Subcutaneous abdominal adipose tissue (tissue), 5 donors: ENCODE measurements around the gene ELP4.

Experiments
- H3K27ac ChIP-seq: one replicate; pipeline ENCODE4 v1.7.0; 2013; ENCODE audit warnings: low read depth, mild to moderate bottlenecking, inconsistent platforms, low read length, moderate library complexity
- H3K27me3 ChIP-seq, 5 donors: one replicate each; pipeline ENCODE4 v1.7.0; 2013; ENCODE audit warnings: low read length in 5 of 5, inconsistent platforms in 1 of 5; ENCODE audit not compliant: control insufficient read depth in 5 of 5, insufficient read depth in 4 of 5
- H3K36me3 ChIP-seq, 5 donors: one replicate each; pipeline ENCODE4 v1.7.0; 2013; ENCODE audit warnings: low read length in 5 of 5; ENCODE audit not compliant: control insufficient read depth in 5 of 5, insufficient read depth in 5 of 5
- H3K4me1 ChIP-seq, 5 donors: one replicate each; pipeline ENCODE4 v1.7.0; 2013; ENCODE audit warnings: low read length in 5 of 5, mild to moderate bottlenecking in 3 of 5, moderate library complexity in 1 of 5; ENCODE audit not compliant: control insufficient read depth in 5 of 5, insufficient read depth in 5 of 5
- H3K4me3 ChIP-seq, 5 donors: one replicate each; pipeline ENCODE4 v1.7.0; 2013; ENCODE audit warnings: low read length in 5 of 5, low read depth in 1 of 5
- H3K9ac ChIP-seq, 5 donors: one replicate each; pipeline ENCODE4 v1.7.0; 2013; ENCODE audit warnings: low read length in 5 of 5, mild to moderate bottlenecking in 4 of 5, moderate library complexity in 3 of 5
- H3K9me3 ChIP-seq, 5 donors: one replicate each; pipeline ENCODE4 v1.7.0; 2013; ENCODE audit warnings: low read length in 5 of 5; ENCODE audit not compliant: control insufficient read depth in 5 of 5
- donor health status: healthy.
- donor health status: healthy.
- donor health status: healthy.
- donor health status: healthy.
- donor health status: healthy.

Gene ELP4

DNA sequence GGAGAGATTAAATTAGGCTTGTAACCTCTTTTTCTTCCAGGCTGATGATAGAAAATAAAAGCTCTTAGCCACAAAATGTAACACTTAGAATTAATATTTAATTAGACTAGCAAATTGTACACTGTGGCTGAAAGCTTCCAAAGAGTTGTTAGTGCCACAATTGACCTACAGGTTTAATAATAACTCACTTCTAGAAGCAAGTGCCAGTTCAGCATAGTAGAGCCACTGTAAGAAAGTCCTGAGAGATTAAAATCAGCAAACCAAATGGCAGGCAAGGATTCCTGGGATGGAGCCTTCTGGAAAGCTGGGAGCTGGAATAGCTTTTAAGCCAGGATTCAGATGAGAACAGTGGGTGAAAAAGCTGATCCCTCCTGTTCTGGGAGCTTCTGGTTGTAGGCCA, 131.0 kb downstream of the ELP4 start:
- H3K4me1 ChIP-seq = peaks cover 0 to 7% (median 3%) of the 10 kb centered on the region in 5 donors
- H3K9me3 ChIP-seq = no peaks in the 10 kb centered on the region
- no peak overlapping the region for H3K9ac ChIP-seq
- H3K27me3 ChIP-seq = no peaks in the 10 kb centered on the region
- H3K36me3 ChIP-seq = no peaks in the 10 kb centered on the region
- no peak overlapping the region for H3K4me3 ChIP-seq
- no peak overlapping the region for H3K27ac ChIP-seq

DNA sequence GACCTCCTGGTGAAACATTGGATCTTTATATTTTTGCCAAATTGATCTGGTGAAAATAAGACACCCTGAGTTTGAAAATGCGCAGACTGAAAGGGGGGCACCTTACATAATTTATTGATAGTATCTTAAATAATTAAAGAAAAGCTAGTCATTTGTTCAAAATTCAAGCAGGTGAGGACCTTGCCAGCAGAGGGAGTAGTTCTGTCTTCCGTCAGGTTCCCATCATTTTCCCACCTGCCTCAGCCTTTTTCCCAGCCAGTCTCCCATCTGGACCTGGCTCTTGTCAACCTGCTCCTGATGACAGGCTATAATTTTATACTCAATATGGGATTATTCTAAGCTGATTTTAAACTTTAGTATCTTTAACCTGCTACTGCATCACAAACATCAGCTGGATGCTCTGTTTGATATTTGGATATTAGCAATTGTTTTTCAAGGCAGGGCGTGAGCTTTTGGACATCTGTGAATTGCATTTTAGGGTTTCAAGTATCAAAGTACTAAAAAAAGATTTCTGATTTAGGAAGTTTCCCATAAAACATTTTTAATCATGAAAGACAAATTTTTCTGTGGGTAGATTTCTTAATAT, 132.0 kb downstream of the ELP4 start:
- Histone ChIP-seq H3K4me1 (peaks cover 0 to 13% (median 3%) of the 10 kb centered on the region in 5 donors), H3K4me3 (no peak overlapping the region), H3K9ac (no peak overlapping the region), H3K36me3 (no peaks in the 10 kb centered on the region), H3K27ac (no peak overlapping the region), H3K27me3 (no peaks in the 10 kb centered on the region), H3K9me3 (no peaks in the 10 kb centered on the region)

DNA sequence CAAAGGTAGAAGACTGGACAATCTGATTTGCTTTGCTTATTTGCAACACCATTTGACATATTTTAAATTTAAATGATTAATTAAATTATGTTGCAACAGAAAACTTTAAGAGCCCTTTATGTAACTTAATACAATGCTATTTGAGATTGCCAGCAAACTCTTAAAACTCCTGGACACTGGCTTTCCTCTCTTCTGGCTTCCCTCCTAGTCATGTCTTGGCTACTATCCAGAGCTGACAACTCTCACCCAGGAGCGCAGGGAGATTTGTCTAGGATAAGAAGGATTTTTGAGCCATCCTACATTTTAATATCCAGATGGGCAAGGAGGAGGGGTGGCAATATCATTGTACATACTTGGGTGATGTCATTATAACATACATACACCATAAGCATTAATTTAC, 134.3 kb downstream of the ELP4 start:
- H3K9ac ChIP-seq = no peak overlapping the region
- H3K9me3 ChIP-seq = no peaks in the 10 kb centered on the region
- no peaks in the 10 kb centered on the region for H3K27me3 ChIP-seq
- H3K27ac ChIP-seq = no peak overlapping the region
- H3K4me1 ChIP-seq = peaks cover 0 to 13% (median 3%) of the 10 kb centered on the region in 5 donors
- H3K4me3 ChIP-seq = no peak overlapping the region
- H3K36me3 ChIP-seq = peaks cover 0 to 6% (median 3%) of the 10 kb centered on the region in 5 donors

DNA sequence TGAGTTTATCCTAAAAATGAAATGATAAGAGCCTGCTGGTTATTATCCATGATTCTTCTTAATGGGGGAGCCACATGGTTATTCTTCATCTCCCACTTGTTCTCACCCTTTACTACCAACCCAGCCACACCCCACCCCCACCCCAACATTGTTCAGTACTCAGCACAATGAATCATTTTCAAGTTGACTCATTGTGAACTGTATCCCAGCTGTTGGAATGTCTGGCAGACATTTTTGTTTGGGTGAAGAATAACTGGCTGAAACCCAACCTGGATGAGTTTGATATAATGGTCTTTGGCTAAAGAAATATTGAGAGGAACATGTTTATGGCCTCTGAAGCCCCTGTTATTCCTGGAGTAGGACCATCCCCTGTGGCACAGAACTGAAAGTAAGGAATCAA, 136.2 kb downstream of the ELP4 start:
- Histone ChIP-seq H3K27ac (no peak overlapping the region), H3K27me3 (no peaks in the 10 kb centered on the region)

DNA sequence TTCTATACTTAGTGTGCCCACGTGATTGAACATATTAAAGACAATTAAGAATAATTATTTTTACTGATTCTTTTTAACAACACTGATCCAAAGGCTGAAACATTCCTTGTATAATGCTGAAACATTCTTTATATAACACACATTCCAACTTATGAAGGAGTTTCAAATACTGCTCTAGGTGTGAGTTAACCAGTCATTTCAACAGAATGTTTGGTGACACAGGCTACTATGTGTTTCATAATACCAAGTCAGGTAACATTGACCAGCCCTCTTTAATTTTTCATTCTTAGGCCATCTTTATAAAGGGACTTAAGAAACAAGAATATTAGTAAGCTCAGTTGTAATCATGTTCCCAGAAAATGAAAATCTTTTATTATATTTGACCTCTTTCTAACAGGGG, 136.6 kb downstream of the ELP4 start:
- H3K4me1 ChIP-seq = peaks cover 0 to 13% (median 3%) of the 10 kb centered on the region in 5 donors
- H3K9me3 ChIP-seq = no peaks in the 10 kb centered on the region
- no peak overlapping the region for H3K9ac ChIP-seq
- H3K4me3 ChIP-seq = no peak overlapping the region
- no peak overlapping the region for H3K27ac ChIP-seq
- H3K27me3 ChIP-seq = no peaks in the 10 kb centered on the region
- H3K36me3 ChIP-seq = peaks cover 0 to 14% (median 3%) of the 10 kb centered on the region in 5 donors

More for the DNA sequence above, 136.2 kb downstream of the ELP4 start:
- H3K4me3 ChIP-seq = no peak overlapping the region
- peaks cover 0 to 13% (median 3%) of the 10 kb centered on the region in 5 donors for H3K4me1 ChIP-seq
- no peaks in the 10 kb centered on the region for H3K9me3 ChIP-seq
- H3K36me3 ChIP-seq = peaks cover 0 to 10% (median 3%) of the 10 kb centered on the region in 5 donors
- no peak overlapping the region for H3K9ac ChIP-seq

DNA sequence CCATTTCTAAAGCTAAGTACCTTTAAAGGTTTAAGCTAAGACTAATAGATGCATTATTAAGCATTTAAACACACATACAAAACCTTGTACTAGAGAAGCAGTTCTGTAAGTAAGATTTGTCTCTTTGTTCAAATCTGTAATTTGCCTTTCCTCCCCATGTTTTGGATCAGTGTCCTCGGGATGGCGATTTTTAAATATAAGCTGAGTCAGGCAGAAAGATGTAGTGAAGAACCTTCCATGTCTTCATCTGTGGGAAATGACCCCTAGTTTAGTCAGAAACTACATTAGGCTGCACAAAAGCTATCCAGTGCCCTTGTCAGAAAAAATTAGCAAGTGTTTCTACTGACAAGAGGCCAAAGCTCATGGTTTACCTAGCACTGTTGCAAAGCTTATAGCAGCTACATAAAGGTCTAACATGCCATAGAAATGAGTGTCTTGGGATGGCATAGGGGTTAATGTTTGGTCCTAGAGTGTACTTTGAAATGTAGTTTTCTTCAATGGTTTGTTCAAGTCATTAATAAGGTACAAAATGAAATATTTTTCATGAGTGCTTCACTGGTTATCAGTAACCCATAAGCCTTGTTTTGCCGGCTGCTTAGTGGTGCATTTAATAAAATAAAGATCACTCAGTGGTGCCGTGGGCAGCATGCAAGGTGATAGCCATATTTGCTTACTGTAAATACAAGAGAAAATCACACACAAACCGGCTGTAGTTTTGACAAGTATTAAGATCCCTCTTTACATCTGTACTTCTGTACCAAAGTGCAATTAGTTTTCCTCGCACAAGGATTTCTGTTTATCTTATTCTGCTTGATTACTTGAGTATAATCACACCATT, 139.8 kb downstream of the ELP4 start:
- Histone ChIP-seq H3K27me3 (no peaks in the 10 kb centered on the region), H3K4me3 (no peak overlapping the region), H3K4me1 (peaks cover 0 to 7% (median 0%) of the 10 kb centered on the region in 5 donors), H3K9me3 (no peaks in the 10 kb centered on the region), H3K9ac (no peak overlapping the region), H3K36me3 (peaks cover 0 to 19% (median 4%) of the 10 kb centered on the region in 5 donors), H3K27ac (no peak overlapping the region)

DNA sequence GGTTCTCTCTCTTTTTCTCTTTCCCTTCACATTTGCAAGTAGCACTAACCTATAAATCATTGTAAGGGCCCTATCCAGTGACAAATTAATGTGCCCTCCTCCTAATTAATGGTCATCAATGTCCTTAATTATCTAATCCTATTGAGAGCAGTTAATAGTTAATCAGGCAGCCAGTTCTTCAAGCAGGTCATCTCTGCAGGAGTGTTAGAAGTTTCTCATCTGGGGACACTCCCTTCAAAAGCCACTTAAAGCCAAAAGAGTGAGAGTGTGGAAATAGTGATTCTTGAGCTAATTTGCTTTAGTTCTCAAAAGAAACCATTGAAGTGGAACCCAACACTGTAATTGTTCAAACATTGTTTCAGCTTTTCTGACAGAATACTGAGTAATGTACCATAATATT, 141.6 kb downstream of the ELP4 start:
- peaks cover 0 to 3% (median 0%) of the 10 kb centered on the region in 5 donors for H3K4me1 ChIP-seq
- no peaks in the 10 kb centered on the region for H3K27me3 ChIP-seq
- H3K9me3 ChIP-seq = no peaks in the 10 kb centered on the region
- no peak overlapping the region for H3K9ac ChIP-seq
- peaks cover 0 to 19% (median 4%) of the 10 kb centered on the region in 5 donors for H3K36me3 ChIP-seq
- no peak overlapping the region for H3K27ac ChIP-seq
- no peak overlapping the region for H3K4me3 ChIP-seq

DNA sequence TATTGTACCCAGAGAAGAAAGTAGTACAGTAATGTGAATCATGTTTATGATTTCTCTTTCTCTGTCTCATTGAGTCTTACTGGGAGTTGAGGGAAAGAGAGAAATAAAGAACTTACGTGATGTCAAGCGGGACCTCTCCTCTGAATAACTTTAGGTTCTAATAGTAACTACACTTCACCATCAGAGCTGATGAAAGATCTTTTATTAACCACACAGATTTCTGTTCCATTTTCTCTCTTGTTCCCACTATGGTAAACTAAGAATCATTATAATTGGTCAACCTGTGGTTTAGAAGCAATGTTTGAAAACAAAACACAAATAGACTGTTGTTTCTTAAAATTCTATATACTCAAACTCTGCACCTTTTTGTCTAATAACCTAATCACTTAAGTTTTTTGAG, 142.3 kb downstream of the ELP4 start:
- Histone ChIP-seq H3K9ac (no peak overlapping the region), H3K36me3 (peaks cover 0 to 19% (median 4%) of the 10 kb centered on the region in 5 donors), H3K9me3 (no peaks in the 10 kb centered on the region), H3K4me1 (peaks cover 0 to 4% (median 0%) of the 10 kb centered on the region in 5 donors), H3K27me3 (no peaks in the 10 kb centered on the region), H3K27ac (no peak overlapping the region), H3K4me3 (no peak overlapping the region)

DNA sequence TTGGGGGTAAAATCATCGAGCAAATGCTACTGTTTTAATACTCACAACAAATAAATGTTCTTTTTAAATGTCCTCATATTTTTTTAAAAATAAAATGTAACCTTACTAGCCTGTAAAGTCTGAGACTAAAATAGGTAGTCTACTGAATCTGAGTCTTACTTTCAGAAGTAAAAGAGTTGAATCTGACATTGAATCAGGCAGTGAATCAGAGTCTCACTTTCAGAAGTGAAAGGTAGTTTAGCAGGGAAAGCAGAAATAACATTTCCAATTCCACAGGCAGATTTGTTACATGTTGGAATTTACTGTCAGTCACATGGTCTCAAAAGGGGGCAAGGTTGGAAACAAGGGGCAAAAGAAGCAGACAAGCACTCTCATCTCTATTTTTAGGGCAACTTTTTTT, 143.0 kb downstream of the ELP4 start:
- Histone ChIP-seq H3K9me3 (no peaks in the 10 kb centered on the region), H3K27ac (no peak overlapping the region), H3K36me3 (peaks cover 0 to 19% (median 4%) of the 10 kb centered on the region in 5 donors), H3K27me3 (no peaks in the 10 kb centered on the region), H3K9ac (no peak overlapping the region), H3K4me3 (no peak overlapping the region), H3K4me1 (peaks cover 0 to 4% (median 0%) of the 10 kb centered on the region in 5 donors)

DNA sequence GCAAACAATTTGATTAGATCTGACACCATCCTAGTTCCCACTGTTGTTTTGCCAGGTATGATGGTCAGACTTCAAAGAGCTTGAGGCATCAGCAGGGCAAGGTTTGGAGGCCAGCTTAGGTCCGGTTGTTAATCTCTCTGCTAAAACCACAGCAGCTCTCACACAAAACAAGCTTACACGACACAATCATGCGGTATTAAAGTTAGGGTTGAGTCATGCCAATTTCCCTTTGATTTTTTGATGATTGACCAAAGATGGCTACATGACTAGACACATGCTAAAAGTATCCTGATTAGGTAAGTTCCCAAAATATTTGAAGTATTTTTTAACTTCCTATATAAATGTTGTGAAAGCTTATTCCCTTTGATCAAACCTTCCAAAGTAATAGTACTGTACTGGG, 145.9 kb downstream of the ELP4 start:
- no peak overlapping the region for H3K4me3 ChIP-seq
- H3K4me1 ChIP-seq = peaks cover 0 to 4% (median 0%) of the 10 kb centered on the region in 5 donors
- no peak overlapping the region for H3K27ac ChIP-seq
- no peak overlapping the region for H3K9ac ChIP-seq
- H3K27me3 ChIP-seq = no peaks in the 10 kb centered on the region
- peaks cover 0 to 12% (median 0%) of the 10 kb centered on the region in 5 donors for H3K36me3 ChIP-seq
- no peaks in the 10 kb centered on the region for H3K9me3 ChIP-seq
